Activated B cell treated with CpG ODN at 0.5 μM for 24 hours (primary cell): ENCODE measurements around the gene SCAMP4. TPM values are rescaled to one million over a fixed set of nuclear protein-coding genes. Genes with fewer than 3 reads are reported as not detected.

ENCODE experiments used
- ATAC-seq: fragments of 200-7000 bp; cut with Tn5 transposase; one replicate; pipeline ENCODE4 v1.10.0; 2021; ENCODE audit warnings: low read depth, mild to moderate bottlenecking, moderate library complexity
- CTCF ChIA-PET: fragments of 350-600 bp; sonication (Branson Sonifier 250); formaldehyde crosslinking; loops from one replicate; lab custom pipeline; 2021; ENCODE audit warnings: antibody characterized with exemption; lab: Charles Lee
- POLR2A ChIA-PET: fragments of 350-600 bp; sonication (Branson Sonifier 250); formaldehyde crosslinking; loops from one replicate; lab custom pipeline; 2021; ENCODE audit warnings: antibody characterized with exemption; lab: Charles Lee
- DNase-seq: peaks from one replicate; pipeline ENCODE4 v3.0.0; 2022
- H3K27ac Mint-ChIP-seq: one replicate; pipeline ENCODE4 v1.8.0; 2020; ENCODE audit warnings: mixed read lengths
- H3K27me3 Mint-ChIP-seq: one replicate; pipeline ENCODE4 v1.8.0; 2021; ENCODE audit warnings: mixed read lengths
- H3K36me3 Mint-ChIP-seq: one replicate; pipeline ENCODE4 v1.8.0; 2021; ENCODE audit warnings: low read depth, mixed read lengths
- H3K4me1 Mint-ChIP-seq: one replicate; pipeline ENCODE4 v1.8.0; 2021; ENCODE audit warnings: mixed read lengths
- H3K4me3 Mint-ChIP-seq: one replicate; pipeline ENCODE4 v1.8.0; 2020; ENCODE audit warnings: mild to moderate bottlenecking, mixed read lengths
- H3K9me3 Mint-ChIP-seq: one replicate; pipeline ENCODE4 v1.8.0; 2020; ENCODE audit warnings: mixed read lengths
- intact Hi-C: fragments of 100-400 bp; cut with micrococcal nuclease; formaldehyde crosslinking; loops from one replicate; pipeline ENCODE4 v1.15.1; 2024
- total RNA-seq: library from RNA; stranded (reverse); gene quantifications from 2 replicates; pipeline ENCODE4 v1.2.3, GENCODE V29; 2022
- TF ChIP-seq, protein P1 (sequence below): fragments of 200-600 bp; IDR thresholded peaks from one replicate; pipeline ENCODE4 v1.8.0; 2022; ENCODE audit warnings: antibody characterized with exemption, mild to moderate bottlenecking

SCAMP4 gene
- total RNA-seq, 1 donor from 2014 or later = 59.7 TPM

DNA sequence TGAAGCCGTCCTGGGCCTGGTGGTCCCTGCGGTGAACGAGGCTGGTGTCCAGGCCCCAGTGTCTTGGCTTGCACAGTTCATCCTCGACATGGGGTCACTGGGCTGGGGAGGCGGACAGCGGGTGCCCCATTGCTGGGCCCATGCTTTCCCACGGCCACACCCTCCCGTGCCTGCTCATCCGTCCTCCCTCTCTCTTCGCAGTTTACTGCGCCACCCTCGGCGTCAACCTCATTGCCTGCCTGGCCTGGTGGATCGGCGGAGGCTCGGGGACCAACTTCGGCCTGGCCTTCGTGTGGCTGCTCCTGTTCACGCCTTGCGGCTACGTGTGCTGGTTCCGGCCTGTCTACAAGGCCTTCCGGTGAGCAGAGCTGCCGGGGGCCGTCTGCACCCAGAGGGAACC, 12.7 kb downstream of the SCAMP4 start:
- intact Hi-C loops = no loop called here
- POLR2A ChIA-PET = no interaction called here
- CTCF ChIA-PET = no interaction called here

GRCh38 chr19:1918975-1919374, 13.8 kb downstream of the SCAMP4 start:
- Mint-ChIP-seq H3K4me3 (no peak overlapping the region), H3K36me3 (peaks cover 42% of the 10 kb centered on the region), H3K4me1 (no peaks in the 10 kb centered on the region), H3K27ac (no peak overlapping the region), H3K27me3 (no peaks in the 10 kb centered on the region), H3K9me3 (no peaks in the 10 kb centered on the region)
- ATAC-seq (no peak), DNase-seq (no peak)
- ChIA-PET CTCF (no interaction called here), POLR2A (interaction anchor here (0.7 kb wide), 1 partner anchor 270 kb away, joined by 6 read pairs; no protein-coding TSS in a partner anchor)
- TF ChIP-seq, protein P1, sequence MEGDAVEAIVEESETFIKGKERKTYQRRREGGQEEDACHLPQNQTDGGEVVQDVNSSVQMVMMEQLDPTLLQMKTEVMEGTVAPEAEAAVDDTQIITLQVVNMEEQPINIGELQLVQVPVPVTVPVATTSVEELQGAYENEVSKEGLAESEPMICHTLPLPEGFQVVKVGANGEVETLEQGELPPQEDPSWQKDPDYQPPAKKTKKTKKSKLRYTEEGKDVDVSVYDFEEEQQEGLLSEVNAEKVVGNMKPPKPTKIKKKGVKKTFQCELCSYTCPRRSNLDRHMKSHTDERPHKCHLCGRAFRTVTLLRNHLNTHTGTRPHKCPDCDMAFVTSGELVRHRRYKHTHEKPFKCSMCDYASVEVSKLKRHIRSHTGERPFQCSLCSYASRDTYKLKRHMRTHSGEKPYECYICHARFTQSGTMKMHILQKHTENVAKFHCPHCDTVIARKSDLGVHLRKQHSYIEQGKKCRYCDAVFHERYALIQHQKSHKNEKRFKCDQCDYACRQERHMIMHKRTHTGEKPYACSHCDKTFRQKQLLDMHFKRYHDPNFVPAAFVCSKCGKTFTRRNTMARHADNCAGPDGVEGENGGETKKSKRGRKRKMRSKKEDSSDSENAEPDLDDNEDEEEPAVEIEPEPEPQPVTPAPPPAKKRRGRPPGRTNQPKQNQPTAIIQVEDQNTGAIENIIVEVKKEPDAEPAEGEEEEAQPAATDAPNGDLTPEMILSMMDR = no peak
- intact Hi-C loops = no loop called here

More for the DNA sequence above, 12.7 kb downstream of the SCAMP4 start:
- Mint-ChIP-seq H3K27ac (no peak overlapping the region), H3K4me3 (no peak overlapping the region), H3K27me3 (no peaks in the 10 kb centered on the region), H3K4me1 (no peaks in the 10 kb centered on the region), H3K36me3 (peaks cover 46% of the 10 kb centered on the region), H3K9me3 (no peaks in the 10 kb centered on the region)
- ATAC-seq (no peak), DNase-seq (no peak)
- TF ChIP-seq, protein P1 = no peak

GRCh38 chr19:1920644-1921043, 15.4 kb downstream of the SCAMP4 start:
- Mint-ChIP-seq H3K36me3 (peaks cover 49% of the 10 kb centered on the region), H3K9me3 (no peaks in the 10 kb centered on the region), H3K4me3 (no peak overlapping the region), H3K4me1 (peaks cover 2% of the 10 kb centered on the region), H3K27me3 (no peaks in the 10 kb centered on the region), H3K27ac (no peak overlapping the region)
- CTCF ChIA-PET = no interaction called here
- TF ChIP-seq, protein P1 = no peak
- intact Hi-C loops = no loop called here
- no peak for DNase-seq
- no peak for ATAC-seq
- POLR2A ChIA-PET = no interaction called here

- intact Hi-C loops = no loop called here
- Mint-ChIP-seq H3K36me3 (peaks cover 46% of the 10 kb centered on the region), H3K4me1 (peaks cover 2% of the 10 kb centered on the region), H3K9me3 (no peaks in the 10 kb centered on the region), H3K27ac (no peak overlapping the region), H3K27me3 (no peaks in the 10 kb centered on the region), H3K4me3 (no peak overlapping the region)
- TF ChIP-seq, protein P1 = no peak
- ChIA-PET POLR2A (interaction anchor here (0.6 kb wide), 1 partner anchor 916 kb away, joined by 6 read pairs; no protein-coding TSS in a partner anchor), CTCF (no interaction called here)
- DNase-seq = no peak
- ATAC-seq = no peak
Measured at GRCh38 chr19:1921326-1921725, 16.1 kb downstream of the SCAMP4 start.

GRCh38 chr19:1921825-1922224, 16.6 kb downstream of the SCAMP4 start:
- no peaks in the 10 kb centered on the region for H3K27me3 Mint-ChIP-seq
- intact Hi-C loops = no loop called here
- H3K36me3 Mint-ChIP-seq = peaks cover 46% of the 10 kb centered on the region
- H3K9me3 Mint-ChIP-seq = no peaks in the 10 kb centered on the region
- no peak overlapping the region for H3K27ac Mint-ChIP-seq
- peaks cover 2% of the 10 kb centered on the region for H3K4me1 Mint-ChIP-seq
- no peak for DNase-seq
- ChIA-PET CTCF (no interaction called here), POLR2A (interaction anchor here (0.6 kb wide), 1 partner anchor 131 kb away, joined by 4 read pairs; no protein-coding TSS in a partner anchor)
- ATAC-seq = no peak
- TF ChIP-seq, protein P1 = no peak
- H3K4me3 Mint-ChIP-seq = no peak overlapping the region
